ENCODE data around the gene OSBPL5.

The OSBPL5 gene

GRCh38 chr11:3205261-3206155 is 40.4 kb upstream of the OSBPL5 start:
- peak overlapping the region; percentile 77 for H2BK12ac ChIP-seq (ENCODE audit: low read length)
- DNase-seq (ENCODE audit: low spot score): no peak
- H4K8ac ChIP-seq (ENCODE audit: low read depth, low read length): no peak overlapping the region
- no peak overlapping the region for H3K4ac ChIP-seq (ENCODE audit: low read length)
- H3K9ac ChIP-seq (ENCODE audit: low read depth, low read length, poor library complexity): peak overlapping the region; percentile 33
- H3K27ac ChIP-seq (replicated peaks; ENCODE audit: low read length): no peak overlapping the region
- H3K36me3 ChIP-seq (replicated peaks in 1 of 2; ENCODE audit: control insufficient read depth in 2 of 2, insufficient read depth in 2 of 2, low read length in 2 of 2): no peaks in the 10 kb centered on the region
- H2BK5ac ChIP-seq (ENCODE audit: low read length): peak overlapping the region; percentile 26
- H3K4me2 ChIP-seq (ENCODE audit: insufficient read depth, low read length, poor library complexity, severe bottlenecking): no peak overlapping the region
- H2AK5ac ChIP-seq (ENCODE audit: low read depth, low read length): peak overlapping the region; percentile 82
- no peak overlapping the region for H3K14ac ChIP-seq (ENCODE audit: low read length)
- H4K91ac ChIP-seq (ENCODE audit: low read depth, low read length, poor library complexity): no peak overlapping the region
- H3K9me3 ChIP-seq (replicated peaks in 1 of 2; ENCODE audit: control insufficient read depth in 2 of 2, insufficient read depth in 1 of 2, low read depth in 1 of 2, low read length in 2 of 2): no peaks in the 10 kb centered on the region
- peak overlapping the region; percentile 39 for H2BK15ac ChIP-seq (ENCODE audit: low read length)
- WGBS, 2 donors (ENCODE audit: extremely low coverage in 2 of 2, insufficient read length in 2 of 2, insufficient replicate concordance in 1 of 2): no CpG with 5 or more reads among the region's 16 CpGs
- H3K23ac ChIP-seq (ENCODE audit: low read depth, low read length, poor library complexity): no peak overlapping the region
- H3K27me3 ChIP-seq (ENCODE audit: control insufficient read depth in 3 of 3, insufficient read depth in 3 of 3, low read depth in 1 of 3, low read length in 3 of 3): peaks cover 0 to 53% (median 22%) of the 10 kb centered on the region in 3 experiments
- no peak overlapping the region for H3K4me3 ChIP-seq (ENCODE audit: low read length in 2 of 2)
- no peaks in the 10 kb centered on the region for H3K79me1 ChIP-seq (ENCODE audit: low read depth, low read length)
- peak overlapping the region; percentile 54 for H3K18ac ChIP-seq (ENCODE audit: low read length)
- peaks cover 0 to 4% of the 10 kb centered on the region in 2 donors for H3K4me1 ChIP-seq (ENCODE audit: control insufficient read depth in 2 of 2, insufficient read depth in 1 of 2, low read depth in 1 of 2, low read length in 2 of 2)
- no peak overlapping the region for H2AFZ ChIP-seq (ENCODE audit: low read length)
- H2BK120ac ChIP-seq (ENCODE audit: low read depth, low read length): no peak overlapping the region

DNA sequence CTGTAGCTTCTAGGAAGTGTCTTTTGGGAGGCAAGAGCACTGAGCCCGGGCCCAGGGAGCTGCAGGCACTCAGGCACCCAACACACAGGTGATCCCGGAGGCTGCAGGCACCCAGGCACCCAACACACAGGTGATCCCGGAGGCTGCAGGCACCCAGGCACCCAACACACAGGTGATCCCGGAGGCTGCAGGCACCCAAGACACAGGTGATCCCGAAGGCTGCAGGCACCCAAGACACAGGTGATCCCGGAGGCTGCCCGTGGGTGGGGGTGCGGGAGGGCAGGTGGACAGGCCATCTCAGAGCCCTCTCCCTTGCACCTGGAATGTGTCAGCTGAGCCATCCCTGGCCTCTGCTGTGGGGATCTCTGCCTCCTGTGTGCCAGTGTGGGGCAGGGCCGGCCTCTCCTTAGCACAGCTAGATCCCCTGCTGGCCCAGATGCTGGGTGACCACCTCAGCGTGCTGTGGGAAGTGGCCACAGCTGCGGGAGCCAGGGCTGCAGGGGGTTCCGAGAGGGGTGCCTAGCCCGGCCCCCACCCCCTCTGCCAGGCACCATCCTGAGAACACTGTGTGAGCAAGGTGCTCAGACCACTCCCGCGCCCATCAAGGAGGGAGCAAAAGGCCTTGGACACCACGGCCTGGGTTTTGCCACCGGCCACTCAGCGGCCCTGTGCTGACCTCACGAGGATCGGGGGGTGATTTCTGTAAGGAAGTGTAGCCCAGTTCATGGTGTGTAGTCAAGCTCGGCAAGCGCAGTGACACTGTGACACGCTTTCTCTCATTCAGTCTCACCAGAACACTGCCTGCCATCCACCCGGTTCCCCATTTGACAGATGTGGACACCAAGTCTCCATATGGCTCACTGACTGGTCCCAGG is 39.3 kb upstream of the OSBPL5 start:
- no peak overlapping the region for H3K9ac ChIP-seq (ENCODE audit: low read depth, low read length, poor library complexity)
- peak overlapping the region; percentile 38 for H3K23ac ChIP-seq (ENCODE audit: low read depth, low read length, poor library complexity)
- H2AFZ ChIP-seq (ENCODE audit: low read length): no peak overlapping the region
- H2BK5ac ChIP-seq (ENCODE audit: low read length): no peak overlapping the region
- peak overlapping the region; percentile 88 for H3K18ac ChIP-seq (ENCODE audit: low read length)
- no peak overlapping the region for H4K8ac ChIP-seq (ENCODE audit: low read depth, low read length)
- no peak overlapping the region for H2BK15ac ChIP-seq (ENCODE audit: low read length)
- H3K9me3 ChIP-seq (replicated peaks in 1 of 2; ENCODE audit: control insufficient read depth in 2 of 2, insufficient read depth in 1 of 2, low read depth in 1 of 2, low read length in 2 of 2): no peaks in the 10 kb centered on the region
- H3K4ac ChIP-seq (ENCODE audit: low read length): no peak overlapping the region
- H2BK12ac ChIP-seq (ENCODE audit: low read length): no peak overlapping the region
- H3K4me1 ChIP-seq (ENCODE audit: control insufficient read depth in 2 of 2, insufficient read depth in 1 of 2, low read depth in 1 of 2, low read length in 2 of 2): peaks cover 0 to 4% of the 10 kb centered on the region in 2 donors
- H3K79me1 ChIP-seq (ENCODE audit: low read depth, low read length): no peaks in the 10 kb centered on the region
- H3K14ac ChIP-seq (ENCODE audit: low read length): no peak overlapping the region
- H3K27ac ChIP-seq (replicated peaks; ENCODE audit: low read length): no peak overlapping the region
- no peak overlapping the region for H4K91ac ChIP-seq (ENCODE audit: low read depth, low read length, poor library complexity)
- no CpG with 5 or more reads among the region's 24 CpGs for WGBS, 2 donors (ENCODE audit: extremely low coverage in 2 of 2, insufficient read length in 2 of 2, insufficient replicate concordance in 1 of 2)
- peak overlapping the region in 1 of 2 donors; percentile 43 for H3K4me3 ChIP-seq (ENCODE audit: low read length in 2 of 2)
- DNase-seq (ENCODE audit: low spot score): no peak
- peaks cover 0 to 62% (median 22%) of the 10 kb centered on the region in 3 experiments for H3K27me3 ChIP-seq (ENCODE audit: control insufficient read depth in 3 of 3, insufficient read depth in 3 of 3, low read depth in 1 of 3, low read length in 3 of 3)
- no peak overlapping the region for H2BK120ac ChIP-seq (ENCODE audit: low read depth, low read length)
- no peaks in the 10 kb centered on the region for H3K36me3 ChIP-seq (replicated peaks in 1 of 2; ENCODE audit: control insufficient read depth in 2 of 2, insufficient read depth in 2 of 2, low read length in 2 of 2)
- H2AK5ac ChIP-seq (ENCODE audit: low read depth, low read length): peak overlapping the region; percentile 82
- no peak overlapping the region for H3K4me2 ChIP-seq (ENCODE audit: insufficient read depth, low read length, poor library complexity, severe bottlenecking)

GRCh38 chr11:3203221-3204043 is 38.3 kb upstream of the OSBPL5 start:
- Histone ChIP-seq H3K18ac (ENCODE audit: low read length) (peak overlapping the region; percentile 90), H2BK5ac (ENCODE audit: low read length) (no peak overlapping the region), H3K4me3 (ENCODE audit: low read length in 2 of 2) (peak overlapping the region in 1 of 2 donors; percentile 72), H3K4me1 (ENCODE audit: control insufficient read depth in 2 of 2, insufficient read depth in 1 of 2, low read depth in 1 of 2, low read length in 2 of 2) (peaks cover 0 to 4% of the 10 kb centered on the region in 2 donors), H4K8ac (ENCODE audit: low read depth, low read length) (no peak overlapping the region), H3K23ac (ENCODE audit: low read depth, low read length, poor library complexity) (no peak overlapping the region), H3K27ac (replicated peaks; ENCODE audit: low read length) (no peak overlapping the region), H3K9ac (ENCODE audit: low read depth, low read length, poor library complexity) (peak overlapping the region; percentile 61), H3K4ac (ENCODE audit: low read length) (no peak overlapping the region), H3K79me1 (ENCODE audit: low read depth, low read length) (no peaks in the 10 kb centered on the region), H3K14ac (ENCODE audit: low read length) (no peak overlapping the region), H3K4me2 (ENCODE audit: insufficient read depth, low read length, poor library complexity, severe bottlenecking) (peak overlapping the region; percentile 81), H3K36me3 (replicated peaks in 1 of 2; ENCODE audit: control insufficient read depth in 2 of 2, insufficient read depth in 2 of 2, low read length in 2 of 2) (no peaks in the 10 kb centered on the region), H2AFZ (ENCODE audit: low read length) (peak overlapping the region; percentile 80), H2BK15ac (ENCODE audit: low read length) (no peak overlapping the region), H2AK5ac (ENCODE audit: low read depth, low read length) (no peak overlapping the region), H4K91ac (ENCODE audit: low read depth, low read length, poor library complexity) (no peak overlapping the region), H2BK12ac (ENCODE audit: low read length) (no peak overlapping the region), H3K9me3 (replicated peaks in 1 of 2; ENCODE audit: control insufficient read depth in 2 of 2, insufficient read depth in 1 of 2, low read depth in 1 of 2, low read length in 2 of 2) (no peaks in the 10 kb centered on the region), H2BK120ac (ENCODE audit: low read depth, low read length) (no peak overlapping the region), H3K27me3 (ENCODE audit: control insufficient read depth in 3 of 3, insufficient read depth in 3 of 3, low read depth in 1 of 3, low read length in 3 of 3) (peaks cover 0 to 67% (median 22%) of the 10 kb centered on the region in 3 experiments)
- WGBS, 2 donors (ENCODE audit: extremely low coverage in 2 of 2, insufficient read length in 2 of 2, insufficient replicate concordance in 1 of 2): no CpG with 5 or more reads among the region's 51 CpGs
- DNase-seq (ENCODE audit: low spot score): peak; percentile 31
